ENCODE results near the gene HVCN1. TPM values are rescaled to one million over a fixed set of nuclear protein-coding genes. Genes with fewer than 3 reads are reported as not detected.

Gene HVCN1
- total and polyA plus RNA-seq, 2 of the 8 experiments (the other 6 are each of a cell fraction or from before 2014, with no cell fraction given), result 5.8 to 11.2 TPM

DNA sequence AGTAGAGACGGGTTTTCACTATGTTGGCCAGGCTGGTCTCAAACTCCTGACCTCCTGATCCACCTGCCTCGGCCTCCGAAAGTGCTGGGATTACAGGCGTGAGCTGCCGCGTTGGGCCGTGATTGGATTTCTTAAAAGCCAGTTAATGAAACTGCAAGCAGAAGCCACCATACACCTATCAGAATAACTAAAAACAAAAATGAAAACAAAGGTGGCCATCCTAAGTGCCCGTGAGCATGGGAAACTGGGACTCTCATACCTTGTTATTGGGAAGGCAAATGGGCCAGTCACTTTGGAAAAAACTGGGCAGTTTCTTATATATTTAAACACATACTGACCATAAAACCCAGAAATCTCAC is 82.7 kb downstream of the HVCN1 start:
- Histone ChIP-seq H3K14ac (ENCODE audit: insufficient read length) (no peak overlapping the region), H2AFZ (ENCODE audit: low read length) (no peak overlapping the region), H2BK120ac (replicated peaks; ENCODE audit: low read depth, low read length) (no peak overlapping the region), H4K91ac (replicated peaks; ENCODE audit: insufficient read length, low read length) (no peak overlapping the region), H2BK12ac (ENCODE audit: low read depth, low read length) (no peak overlapping the region), H4K8ac (ENCODE audit: extremely low read depth, insufficient read depth, low read length) (no peak overlapping the region), H3K79me2 (ENCODE audit: control insufficient read depth in 1 of 2, insufficient read depth in 2 of 2, low read length in 2 of 2) (no peaks in the 10 kb centered on the region), H3K27ac (ENCODE audit: low read depth, low read length) (no peak overlapping the region), H3K9me3 (ENCODE audit: insufficient read depth in 2 of 2, low read depth in 1 of 2, low read length in 1 of 2) (no peaks in the 10 kb centered on the region), H3K4me1 (replicated peaks in 1 of 4; ENCODE audit: control insufficient read depth in 3 of 4, insufficient read depth in 4 of 4, low read length in 3 of 4) (no peaks in the 10 kb centered on the region), H2AK5ac (ENCODE audit: low read depth, low read length) (no peak overlapping the region), H3K4me3 (ENCODE audit: extremely low read depth in 1 of 4, insufficient read depth in 2 of 4, low read depth in 3 of 4, low read length in 4 of 4) (no peak overlapping the region), H3K4ac (replicated peaks; ENCODE audit: insufficient read length, low read depth, low read length) (no peak overlapping the region), H4K5ac (ENCODE audit: insufficient read length, low read depth, low read length) (no peak overlapping the region), H3K36me3 (ENCODE audit: control insufficient read depth in 2 of 4, insufficient read depth in 4 of 4, low read length in 3 of 4) (no peaks in the 10 kb centered on the region), H2BK5ac (ENCODE audit: low read depth, low read length) (no peak overlapping the region), H2BK20ac (ENCODE audit: low read length) (no peak overlapping the region), H3K79me1 (ENCODE audit: low read depth, low read length) (no peaks in the 10 kb centered on the region), H3K4me2 (ENCODE audit: insufficient read depth in 1 of 2, low read depth in 2 of 2, low read length in 2 of 2) (no peak overlapping the region), H4K20me1 (replicated peaks in 1 of 2; ENCODE audit: control insufficient read depth in 1 of 2, insufficient read depth in 2 of 2, low read length in 2 of 2) (no peaks in the 10 kb centered on the region), H2BK15ac (ENCODE audit: low read length) (no peak overlapping the region), H3K9ac (replicated peaks in 1 of 4; ENCODE audit: extremely low read depth in 1 of 4, low read depth in 3 of 4, low read length in 3 of 4) (no peak overlapping the region), H3K23ac (ENCODE audit: insufficient read length) (no peak overlapping the region), H3K18ac (ENCODE audit: extremely low read depth, low read length) (no peak overlapping the region), H3K23me2 (ENCODE audit: low read depth, low read length) (no peaks in the 10 kb centered on the region), H3K56ac (replicated peaks; ENCODE audit: insufficient read length, low read depth, low read length) (no peak overlapping the region), H3K27me3 (replicated peaks in 1 of 4; ENCODE audit: control insufficient read depth in 3 of 4, extremely low read depth in 1 of 4, insufficient read depth in 3 of 4, low read length in 3 of 4) (no peaks in the 10 kb centered on the region)
- POLR2A ChIA-PET (ENCODE audit: partially characterized antibody), result interaction anchor here (0.5 to 0.6 kb wide), 2 partner anchors 29 to 175 kb away, joined by 3 read pairs; no protein-coding TSS in a partner anchor
- CTCF ChIA-PET (ENCODE audit: partially characterized antibody), result interaction anchor here (0.7 to 14.6 kb wide), 3 partner anchors 9 to 95 kb away, joined by 3 to 190 read pairs (median 117); no protein-coding TSS in a partner anchor
- FAIRE-seq (no peak), DNase-seq (ENCODE audit: low read depth in 1 of 2, low spot score in 2 of 2) (no peak)
- WGBS, 2 experiments (ENCODE audit: extremely low coverage in 1 of 2, insufficient coverage in 1 of 2, insufficient read length in 1 of 2, insufficient replicate concordance in 2 of 2, low coverage in 1 of 2, low lambda C conversion rate in 2 of 2, missing lambda C conversion rate in 1 of 2), result 98% methylated on average over 8 of the region's 8 CpGs; no CpG with 5 or more reads in 1 of the 2 experiments
- TF ChIP-seq KDM4A (IDR thresholded peaks at IDR 0.05; ENCODE audit: low read depth, low read length, severe bottlenecking) (no peak), POLR2AphosphoS5 (IDR thresholded peaks at IDR 0.05; ENCODE audit: low read depth, low read length) (no peak), RBBP5 (IDR thresholded peaks at IDR 0.05; ENCODE audit: borderline replicate concordance, low read depth, low read length) (no peak), KDM1A (IDR thresholded peaks at IDR 0.05; ENCODE audit: borderline replicate concordance, low read length) (no peak)

All from H1 (cell line).